DMS153 treated with DMSO at 0.1 percent for 48 hours (cell line): ENCODE measurements around the gene ATOX1.
"Not testable (repeated sequence)": the region's sequence is repeated elsewhere in the genome, so short reads cannot be mapped to it uniquely, and the experiment has no call there.

Source experiments
- DNase-seq: peaks from one replicate; lab custom pipeline; 2025; ENCODE audit not compliant: unreplicated experiment; lab: John Stamatoyannopoulos, UW

ATOX1 gene

GRCh38 chr5:151699071-151699901 lies 59.1 kb downstream of the ATOX1 start:
- DNase-seq: no peak

- not testable (repeated sequence) for DNase-seq
These were observed 60.4 kb downstream of the ATOX1 start for GRCh38 chr5:151698081-151698480.

- no peak for DNase-seq
These were observed 61.0 kb downstream of the ATOX1 start for GRCh38 chr5:151697452-151697851.

- no peak for DNase-seq
These were observed 61.9 kb downstream of the ATOX1 start for GRCh38 chr5:151696470-151697061.

GRCh38 chr5:151695464-151695863 lies 63.0 kb downstream of the ATOX1 start:
- DNase-seq: no peak

- no peak for DNase-seq
These were observed 64.4 kb downstream of the ATOX1 start for GRCh38 chr5:151694035-151694485.
